ENCODE measurements around the gene U2AF2.

GRCh38 chr19:55633861-55634260 lies 21.0 kb upstream of the U2AF2 start:
- no peak for TF ChIP-seq CTCF (IDR thresholded peaks at IDR 0.05; ENCODE audit: poor library complexity)
- TF ChIP-seq EZH2 (IDR thresholded peaks at IDR 0.05; ENCODE audit: borderline replicate concordance) = no peak

Data from hepatocyte (in vitro differentiated cells).